OCI-LY3 (cell line): ENCODE results near the gene ESYT1.

Source experiments
- EZH2phosphoT487 ChIP-seq: fragments of 200-600 bp; shearing (Covaris generic); IDR thresholded peaks from 2 replicates; pipeline ENCODE4 v1.6.1; 2018; ENCODE audit warnings: antibody characterized with exemption, mixed run types, low read depth
- TF ChIP-seq, protein P1 (sequence below): fragments of 200-600, 300-600 bp; sonication (generic); IDR thresholded peaks from 2 replicates; pipeline ENCODE4 v1.5.1; 2014; ENCODE audit warnings: antibody characterized with exemption, low read length, low read depth

DNA sequence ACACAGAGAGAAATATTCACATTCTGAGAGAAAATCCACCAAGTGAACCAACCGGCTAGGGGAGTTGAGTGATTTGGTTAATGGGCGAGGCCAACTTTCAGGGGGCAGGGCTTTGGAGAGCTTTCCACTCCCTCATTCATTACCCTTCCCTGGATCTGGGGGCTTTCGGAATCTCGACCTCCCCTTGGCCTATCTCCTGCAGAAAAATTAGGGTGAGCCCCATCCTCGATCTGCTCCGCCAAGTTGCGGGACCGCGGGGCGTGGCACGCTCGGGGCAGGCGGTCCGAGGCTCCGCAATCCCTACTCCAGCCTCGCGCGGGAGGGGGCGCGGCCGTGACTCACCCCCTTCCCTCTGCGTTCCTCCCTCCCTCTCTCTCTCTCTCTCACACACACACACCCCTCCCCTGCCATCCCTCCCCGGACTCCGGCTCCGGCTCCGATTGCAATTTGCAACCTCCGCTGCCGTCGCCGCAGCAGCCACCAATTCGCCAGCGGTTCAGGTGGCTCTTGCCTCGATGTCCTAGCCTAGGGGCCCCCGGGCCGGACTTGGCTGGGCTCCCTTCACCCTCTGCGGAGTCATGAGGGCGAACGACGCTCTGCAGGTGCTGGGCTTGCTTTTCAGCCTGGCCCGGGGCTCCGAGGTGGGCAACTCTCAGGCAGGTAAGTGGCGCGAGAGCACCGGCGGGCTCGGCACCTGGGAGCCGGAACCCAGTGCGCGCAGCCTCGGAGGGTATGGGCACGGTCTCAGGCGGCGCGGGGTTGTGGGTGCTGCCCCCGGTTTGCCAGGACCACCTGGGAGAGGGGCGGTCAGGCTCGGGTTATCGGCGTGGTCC lies 48.1 kb upstream of the ESYT1 start, which contains the start of gene ERBB3:
- TF ChIP-seq, protein P1, sequence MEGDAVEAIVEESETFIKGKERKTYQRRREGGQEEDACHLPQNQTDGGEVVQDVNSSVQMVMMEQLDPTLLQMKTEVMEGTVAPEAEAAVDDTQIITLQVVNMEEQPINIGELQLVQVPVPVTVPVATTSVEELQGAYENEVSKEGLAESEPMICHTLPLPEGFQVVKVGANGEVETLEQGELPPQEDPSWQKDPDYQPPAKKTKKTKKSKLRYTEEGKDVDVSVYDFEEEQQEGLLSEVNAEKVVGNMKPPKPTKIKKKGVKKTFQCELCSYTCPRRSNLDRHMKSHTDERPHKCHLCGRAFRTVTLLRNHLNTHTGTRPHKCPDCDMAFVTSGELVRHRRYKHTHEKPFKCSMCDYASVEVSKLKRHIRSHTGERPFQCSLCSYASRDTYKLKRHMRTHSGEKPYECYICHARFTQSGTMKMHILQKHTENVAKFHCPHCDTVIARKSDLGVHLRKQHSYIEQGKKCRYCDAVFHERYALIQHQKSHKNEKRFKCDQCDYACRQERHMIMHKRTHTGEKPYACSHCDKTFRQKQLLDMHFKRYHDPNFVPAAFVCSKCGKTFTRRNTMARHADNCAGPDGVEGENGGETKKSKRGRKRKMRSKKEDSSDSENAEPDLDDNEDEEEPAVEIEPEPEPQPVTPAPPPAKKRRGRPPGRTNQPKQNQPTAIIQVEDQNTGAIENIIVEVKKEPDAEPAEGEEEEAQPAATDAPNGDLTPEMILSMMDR: no peak
- TF ChIP-seq EZH2phosphoT487: no peak
